ENCODE data around the gene GALM.
A peak's percentile ranks its signal among the peaks of the same experiment; 100 is the strongest.
"Not testable (repeated sequence)": the region's sequence is repeated elsewhere in the genome, so short reads cannot be mapped to it uniquely, and the experiment has no call there.

Gene GALM

GRCh38 chr2:38700881-38701458 is 35.1 kb downstream of the GALM start:
- H3K4me1 Mint-ChIP-seq: peaks cover 54% of the 10 kb centered on the region
- no peaks in the 10 kb centered on the region for H3K27me3 Mint-ChIP-seq
- H3K36me3 Mint-ChIP-seq: peaks cover 33% of the 10 kb centered on the region
- DNase-seq: no peak
- peak overlapping the region; percentile 27 for H3K4me3 Mint-ChIP-seq
- H3K27ac Mint-ChIP-seq: peak overlapping the region; percentile 82
- CTCF ChIA-PET: interaction anchor here (0.6 to 1.1 kb wide), 2 partner anchors 67 to 119 kb away, joined by 3 read pairs; no protein-coding TSS in a partner anchor
- H3K9me3 Mint-ChIP-seq: no peaks in the 10 kb centered on the region

- Mint-ChIP-seq H3K36me3 (peaks cover 31% of the 10 kb centered on the region), H3K27ac (peak overlapping the region; percentile 82), H3K4me1 (peaks cover 52% of the 10 kb centered on the region), H3K9me3 (no peaks in the 10 kb centered on the region), H3K4me3 (no peak overlapping the region), H3K27me3 (no peaks in the 10 kb centered on the region)
- no peak for DNase-seq
- CTCF ChIA-PET: interaction anchor here (1.1 kb wide), 1 partner anchor 120 kb away, joined by 3 read pairs; no protein-coding TSS in a partner anchor
These were observed 35.6 kb downstream of the GALM start for GRCh38 chr2:38701542-38701941.

- CTCF ChIA-PET: interaction anchor here (1.7 kb wide), 1 partner anchor 120 kb away, joined by 4 read pairs; no protein-coding TSS in a partner anchor
- no peak overlapping the region for H3K27ac Mint-ChIP-seq
These were observed 36.5 kb downstream of the GALM start for GRCh38 chr2:38702413-38702812.

GRCh38 chr2:38703336-38703735 is 37.4 kb downstream of the GALM start:
- H3K27me3 Mint-ChIP-seq, H3K9me3 Mint-ChIP-seq, H3K4me3 Mint-ChIP-seq, H3K27ac Mint-ChIP-seq, DNase-seq: not testable (repeated sequence)
- Mint-ChIP-seq H3K4me1 (peaks cover 47% of the 10 kb centered on the region), H3K36me3 (peaks cover 30% of the 10 kb centered on the region)
- CTCF ChIA-PET: interaction anchor here (1.0 to 1.7 kb wide), 3 partner anchors 18 to 121 kb away, joined by 3 to 4 read pairs (median 4); no protein-coding TSS in a partner anchor

More at GRCh38 chr2:38702413-38702812, 36.5 kb downstream of the GALM start:
- Mint-ChIP-seq H3K9me3 (no peaks in the 10 kb centered on the region), H3K36me3 (peaks cover 32% of the 10 kb centered on the region), H3K4me3 (no peak overlapping the region), H3K4me1 (peaks cover 51% of the 10 kb centered on the region), H3K27me3 (no peaks in the 10 kb centered on the region)
- no peak for DNase-seq

GRCh38 chr2:38704664-38705063 is 38.8 kb downstream of the GALM start:
- Mint-ChIP-seq H3K27ac (no peak overlapping the region), H3K4me3 (no peak overlapping the region), H3K4me1 (peaks cover 54% of the 10 kb centered on the region), H3K9me3 (no peaks in the 10 kb centered on the region), H3K36me3 (peaks cover 27% of the 10 kb centered on the region), H3K27me3 (no peaks in the 10 kb centered on the region)
- CTCF ChIA-PET: interaction anchor here (1.1 to 2.9 kb wide), 3 partner anchors 9 to 123 kb away, joined by 4 to 10 read pairs (median 4); no protein-coding TSS in a partner anchor
- no peak for DNase-seq

- H3K4me3 Mint-ChIP-seq: no peak overlapping the region
- peaks cover 43% of the 10 kb centered on the region for H3K4me1 Mint-ChIP-seq
- H3K27me3 Mint-ChIP-seq: no peaks in the 10 kb centered on the region
- no peak for DNase-seq
- H3K36me3 Mint-ChIP-seq: peaks cover 30% of the 10 kb centered on the region
- no peak overlapping the region for H3K27ac Mint-ChIP-seq
- CTCF ChIA-PET: interaction anchor here (1.7 to 2.9 kb wide), 3 partner anchors 16 to 103 kb away, joined by 4 to 10 read pairs (median 8); no protein-coding TSS in a partner anchor
- peaks cover 3% of the 10 kb centered on the region for H3K9me3 Mint-ChIP-seq
These were observed 41.0 kb downstream of the GALM start for GRCh38 chr2:38706846-38707345.

GRCh38 chr2:38708491-38708890 is 42.6 kb downstream of the GALM start:
- H3K4me1 Mint-ChIP-seq: peaks cover 39% of the 10 kb centered on the region
- H3K27ac Mint-ChIP-seq: peak overlapping the region; percentile 91

GRCh38 chr2:38708900-38709566 is 43.1 kb downstream of the GALM start:
- Mint-ChIP-seq H3K4me3 (peak overlapping the region; percentile 42), H3K27me3 (no peaks in the 10 kb centered on the region), H3K27ac (peak overlapping the region; percentile 91), H3K9me3 (peaks cover 3% of the 10 kb centered on the region), H3K4me1 (peaks cover 41% of the 10 kb centered on the region), H3K36me3 (peaks cover 36% of the 10 kb centered on the region)
- DNase-seq: peak; percentile 23
- CTCF ChIA-PET: interaction anchor here (0.5 to 2.8 kb wide), 9 partner anchors 10 to 127 kb away, joined by 3 to 8 read pairs (median 4); no protein-coding TSS in a partner anchor

More at GRCh38 chr2:38708491-38708890, 42.6 kb downstream of the GALM start:
- H3K36me3 Mint-ChIP-seq: peaks cover 35% of the 10 kb centered on the region
- H3K9me3 Mint-ChIP-seq, H3K27me3 Mint-ChIP-seq: not testable (repeated sequence)
- peak; percentile 17 for DNase-seq
- H3K4me3 Mint-ChIP-seq: peak overlapping the region; percentile 42
- CTCF ChIA-PET: interaction anchor here (0.9 to 2.8 kb wide), 9 partner anchors 9 to 126 kb away, joined by 3 to 8 read pairs (median 4); no protein-coding TSS in a partner anchor

- no peaks in the 10 kb centered on the region for H3K27me3 Mint-ChIP-seq
- H3K4me3 Mint-ChIP-seq: peak overlapping the region; percentile 42
- peak overlapping the region; percentile 91 for H3K27ac Mint-ChIP-seq
- DNase-seq: peak; percentile 62
- CTCF ChIA-PET: interaction anchor here (0.9 to 2.4 kb wide), 3 partner anchors 10 to 106 kb away, joined by 3 to 8 read pairs (median 4); no protein-coding TSS in a partner anchor
- H3K9me3 Mint-ChIP-seq: peaks cover 3% of the 10 kb centered on the region
- peaks cover 40% of the 10 kb centered on the region for H3K36me3 Mint-ChIP-seq
- H3K4me1 Mint-ChIP-seq: peaks cover 46% of the 10 kb centered on the region
These were observed 43.8 kb downstream of the GALM start for GRCh38 chr2:38709567-38710194.

GRCh38 chr2:38711558-38711957 is 45.6 kb downstream of the GALM start:
- CTCF ChIA-PET: no interaction called here
- H3K9me3 Mint-ChIP-seq: peaks cover 3% of the 10 kb centered on the region

GRCh38 chr2:38712413-38712812 is 46.5 kb downstream of the GALM start:
- peak overlapping the region; percentile 58 for H3K27ac Mint-ChIP-seq
- DNase-seq: peak; percentile 8
- H3K9me3 Mint-ChIP-seq: peaks cover 3% of the 10 kb centered on the region
- peaks cover 47% of the 10 kb centered on the region for H3K36me3 Mint-ChIP-seq
- no peak overlapping the region for H3K4me3 Mint-ChIP-seq
- no peaks in the 10 kb centered on the region for H3K27me3 Mint-ChIP-seq
- peaks cover 45% of the 10 kb centered on the region for H3K4me1 Mint-ChIP-seq
- CTCF ChIA-PET: interaction anchor here (1.4 to 1.7 kb wide), 2 partner anchors 13 to 131 kb away, joined by 4 to 5 read pairs; no protein-coding TSS in a partner anchor

More at GRCh38 chr2:38711558-38711957, 45.6 kb downstream of the GALM start:
- Mint-ChIP-seq H3K27ac (no peak overlapping the region), H3K27me3 (no peaks in the 10 kb centered on the region), H3K4me3 (no peak overlapping the region), H3K4me1 (peaks cover 50% of the 10 kb centered on the region), H3K36me3 (peaks cover 49% of the 10 kb centered on the region)
- no peak for DNase-seq

GRCh38 chr2:38712871-38713270 is 47.0 kb downstream of the GALM start:
- Mint-ChIP-seq H3K4me1 (peaks cover 43% of the 10 kb centered on the region), H3K4me3 (no peak overlapping the region), H3K27ac (peak overlapping the region; percentile 46), H3K36me3 (peaks cover 48% of the 10 kb centered on the region), H3K9me3 (peaks cover 3% of the 10 kb centered on the region), H3K27me3 (no peaks in the 10 kb centered on the region)
- peak; percentile 5 for DNase-seq
- CTCF ChIA-PET: interaction anchor here (1.2 to 1.7 kb wide), 4 partner anchors 9 to 131 kb away, joined by 4 to 5 read pairs (median 4); no protein-coding TSS in a partner anchor

- Mint-ChIP-seq H3K27ac (no peak overlapping the region), H3K4me1 (peaks cover 42% of the 10 kb centered on the region), H3K36me3 (peaks cover 49% of the 10 kb centered on the region), H3K4me3 (no peak overlapping the region), H3K9me3 (peaks cover 3% of the 10 kb centered on the region), H3K27me3 (no peaks in the 10 kb centered on the region)
- CTCF ChIA-PET: interaction anchor here (0.9 to 1.8 kb wide), 5 partner anchors 9 to 132 kb away, joined by 3 to 5 read pairs (median 4); no protein-coding TSS in a partner anchor
- no peak for DNase-seq
These were observed 47.4 kb downstream of the GALM start for GRCh38 chr2:38713338-38713737.

All from activated naive CD4-positive, alpha-beta T cell treated with anti-CD3 and anti-CD28 coated beads, Interleukin-2, amount 10 ng/mL, durations not matched to agents 7 days and 5 days (primary cell).